Amniotic epithelial cell (primary cell): Measurements from ENCODE around the gene GREM1.

Source experiments
- DNase-seq: peaks from one replicate; pipeline ENCODE4 v3.0.0-alpha.2; 2010; ENCODE audit warnings: low read depth

Gene GREM1

DNA sequence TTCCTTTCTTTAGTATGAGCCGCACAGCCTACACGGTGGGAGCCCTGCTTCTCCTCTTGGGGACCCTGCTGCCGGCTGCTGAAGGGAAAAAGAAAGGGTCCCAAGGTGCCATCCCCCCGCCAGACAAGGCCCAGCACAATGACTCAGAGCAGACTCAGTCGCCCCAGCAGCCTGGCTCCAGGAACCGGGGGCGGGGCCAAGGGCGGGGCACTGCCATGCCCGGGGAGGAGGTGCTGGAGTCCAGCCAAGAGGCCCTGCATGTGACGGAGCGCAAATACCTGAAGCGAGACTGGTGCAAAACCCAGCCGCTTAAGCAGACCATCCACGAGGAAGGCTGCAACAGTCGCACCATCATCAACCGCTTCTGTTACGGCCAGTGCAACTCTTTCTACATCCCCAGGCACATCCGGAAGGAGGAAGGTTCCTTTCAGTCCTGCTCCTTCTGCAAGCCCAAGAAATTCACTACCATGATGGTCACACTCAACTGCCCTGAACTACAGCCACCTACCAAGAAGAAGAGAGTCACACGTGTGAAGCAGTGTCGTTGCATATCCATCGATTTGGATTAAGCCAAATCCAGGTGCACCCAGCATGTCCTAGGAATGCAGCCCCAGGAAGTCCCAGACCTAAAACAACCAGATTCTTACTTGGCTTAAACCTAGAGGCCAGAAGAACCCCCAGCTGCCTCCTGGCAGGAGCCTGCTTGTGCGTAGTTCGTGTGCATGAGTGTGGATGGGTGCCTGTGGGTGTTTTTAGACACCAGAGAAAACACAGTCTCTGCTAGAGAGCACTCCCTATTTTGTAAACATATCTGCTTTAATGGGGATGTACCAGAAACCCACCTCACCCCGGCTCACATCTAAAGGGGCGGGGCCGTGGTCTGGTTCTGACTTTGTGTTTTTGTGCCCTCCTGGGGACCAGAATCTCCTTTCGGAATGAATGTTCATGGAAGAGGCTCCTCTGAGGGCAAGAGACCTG, 13.2 kb downstream of the GREM1 start:
- DNase-seq: peak; percentile 14

GRCh38 chr15:32732574-32733157, 14.9 kb downstream of the GREM1 start:
- no peak for DNase-seq

DNA sequence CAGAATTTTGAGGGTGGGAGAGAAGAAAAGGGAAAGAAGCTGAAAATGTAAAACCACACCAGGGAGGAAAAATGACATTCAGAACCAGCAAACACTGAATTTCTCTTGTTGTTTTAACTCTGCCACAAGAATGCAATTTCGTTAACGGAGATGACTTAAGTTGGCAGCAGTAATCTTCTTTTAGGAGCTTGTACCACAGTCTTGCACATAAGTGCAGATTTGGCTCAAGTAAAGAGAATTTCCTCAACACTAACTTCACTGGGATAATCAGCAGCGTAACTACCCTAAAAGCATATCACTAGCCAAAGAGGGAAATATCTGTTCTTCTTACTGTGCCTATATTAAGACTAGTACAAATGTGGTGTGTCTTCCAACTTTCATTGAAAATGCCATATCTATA, 15.5 kb downstream of the GREM1 start:
- DNase-seq: no peak

DNA sequence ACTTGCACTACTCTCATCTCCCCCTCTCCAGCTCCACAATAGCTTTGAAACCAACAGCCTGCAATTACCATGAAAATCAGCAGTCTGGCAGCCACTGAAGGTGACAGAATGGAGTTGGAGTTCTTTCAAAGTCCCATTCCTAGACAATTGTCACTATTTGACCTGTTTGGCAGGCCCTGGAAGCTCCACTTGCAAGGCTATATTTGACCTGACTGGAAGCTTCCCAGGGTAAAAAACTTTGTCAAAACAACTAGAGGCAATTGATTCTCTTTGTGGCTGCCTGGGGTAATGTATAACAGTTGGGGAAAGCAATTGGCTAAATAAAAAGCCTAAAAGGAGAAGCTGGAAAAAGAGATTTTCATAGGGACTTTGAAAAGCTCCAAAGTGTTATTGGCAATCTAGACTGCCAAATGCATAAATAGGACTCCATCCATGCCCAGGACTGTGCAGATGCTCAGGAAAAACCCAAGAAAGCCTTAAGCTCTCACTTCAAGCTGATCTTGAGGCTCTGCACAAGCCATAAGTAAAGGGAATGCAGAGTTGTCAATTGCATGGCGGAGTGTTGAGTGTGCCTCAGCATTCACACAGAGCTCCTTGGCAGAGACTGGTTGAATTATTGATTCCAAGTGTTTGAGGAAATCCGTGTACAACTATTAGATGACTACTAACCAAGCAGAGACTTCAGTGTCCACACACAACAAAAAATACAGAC, 18.3 kb downstream of the GREM1 start:
- DNase-seq: no peak

GRCh38 chr15:32736701-32737061, 18.9 kb downstream of the GREM1 start:
- DNase-seq: no peak

DNA sequence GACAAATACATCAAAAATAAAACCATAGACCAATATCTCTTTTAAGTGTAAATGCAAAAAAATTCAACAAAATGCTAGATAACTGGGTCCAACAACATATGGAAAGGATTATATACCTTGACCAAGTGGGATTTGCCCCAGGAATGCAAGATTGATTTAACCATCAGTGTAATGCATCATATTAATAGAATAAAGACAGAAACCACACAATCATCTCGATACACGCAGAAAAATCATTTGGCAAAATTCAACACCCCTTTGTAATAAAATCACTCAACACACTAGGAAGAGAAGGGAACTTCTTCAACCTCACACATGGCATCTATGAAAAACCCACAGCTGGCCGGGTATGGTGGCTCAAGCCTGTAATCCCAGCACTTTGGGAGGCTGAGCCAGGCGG, 19.5 kb downstream of the GREM1 start:
- DNase-seq: no peak

GRCh38 chr15:32738666-32739065, 20.9 kb downstream of the GREM1 start:
- no peak for DNase-seq

GRCh38 chr15:32739522-32740063, 21.8 kb downstream of the GREM1 start:
- no peak for DNase-seq

GRCh38 chr15:32743411-32744140, 25.8 kb downstream of the GREM1 start:
- DNase-seq: no peak

DNA sequence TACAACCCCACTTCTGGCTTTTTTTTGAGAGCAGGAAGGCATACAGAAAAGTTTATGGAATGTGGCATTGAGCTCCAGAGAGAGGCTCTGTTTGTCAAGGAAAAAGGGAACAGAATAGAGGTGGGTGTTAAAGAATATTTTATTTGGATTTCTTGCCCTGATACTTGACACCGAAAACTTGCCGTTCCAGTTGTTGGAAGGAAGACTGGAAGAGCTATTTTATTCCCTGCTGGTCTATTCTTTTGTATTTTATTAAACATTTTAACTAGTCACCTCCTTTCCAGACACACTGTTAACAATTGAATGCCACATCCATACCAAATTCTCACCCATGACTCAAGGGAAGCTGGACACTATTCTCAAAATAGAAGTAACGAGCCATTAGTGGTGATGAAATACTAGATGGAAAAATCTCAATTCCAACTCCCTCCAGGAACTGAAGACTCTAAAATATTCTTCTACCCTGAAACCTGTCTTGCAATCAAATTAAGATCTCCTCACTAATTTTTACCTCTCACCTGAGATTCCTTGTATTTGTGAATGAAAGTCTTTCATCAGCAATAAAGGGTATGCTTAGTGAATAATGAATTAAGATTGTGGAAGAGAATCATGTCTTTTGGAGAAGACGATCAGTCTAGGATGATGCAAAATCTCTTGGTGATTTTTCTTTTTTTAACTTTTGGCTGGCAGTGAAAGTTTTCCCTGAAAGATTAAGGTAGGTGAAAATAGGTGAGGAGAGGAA, 28.5 kb downstream of the GREM1 start:
- no peak for DNase-seq

- DNase-seq: no peak
These were observed 30.1 kb downstream of the GREM1 start for GRCh38 chr15:32747921-32748342.

DNA sequence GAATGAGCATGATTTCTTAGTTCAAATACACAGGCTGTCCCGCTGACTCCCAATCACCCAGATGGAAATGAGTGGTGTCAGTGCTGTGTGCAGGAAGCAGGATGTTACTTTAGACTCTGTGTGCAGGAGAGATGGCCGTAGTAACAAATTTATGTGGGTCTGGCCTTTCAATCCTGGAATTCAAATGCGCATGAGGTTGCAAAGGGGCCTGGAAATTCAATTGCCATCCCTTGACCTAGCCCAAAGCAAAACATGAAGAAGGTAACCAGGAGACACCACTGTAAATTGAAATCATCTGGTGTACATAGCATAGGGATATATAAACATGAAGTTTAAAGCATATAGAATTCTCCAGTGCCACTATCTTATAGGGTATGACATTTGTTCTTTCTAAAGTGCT, 33.2 kb downstream of the GREM1 start:
- DNase-seq: no peak

- no peak for DNase-seq
These were observed 39.6 kb downstream of the GREM1 start for GRCh38 chr15:32757426-32757825.

GRCh38 chr15:32763295-32763694, 45.5 kb downstream of the GREM1 start:
- no peak for DNase-seq

DNA sequence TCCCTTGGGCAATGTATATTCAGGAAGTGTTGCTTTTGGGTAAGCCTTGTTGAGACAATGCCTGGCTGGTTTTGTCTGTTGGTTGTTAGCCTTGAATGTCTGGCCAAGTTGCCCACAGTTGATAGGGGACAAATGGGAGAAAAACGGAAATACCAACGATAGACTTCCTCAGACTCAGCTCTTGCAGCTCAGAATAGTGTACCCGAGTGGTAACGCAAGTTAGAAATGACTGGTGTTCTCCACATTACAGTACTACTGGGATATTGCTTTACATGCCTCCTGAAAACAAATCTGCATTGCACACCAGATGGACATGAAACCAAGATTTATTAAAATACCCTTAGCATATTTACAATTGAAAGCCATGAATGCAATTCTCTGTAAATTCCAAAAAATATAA, 47.4 kb downstream of the GREM1 start:
- DNase-seq: no peak

DNA sequence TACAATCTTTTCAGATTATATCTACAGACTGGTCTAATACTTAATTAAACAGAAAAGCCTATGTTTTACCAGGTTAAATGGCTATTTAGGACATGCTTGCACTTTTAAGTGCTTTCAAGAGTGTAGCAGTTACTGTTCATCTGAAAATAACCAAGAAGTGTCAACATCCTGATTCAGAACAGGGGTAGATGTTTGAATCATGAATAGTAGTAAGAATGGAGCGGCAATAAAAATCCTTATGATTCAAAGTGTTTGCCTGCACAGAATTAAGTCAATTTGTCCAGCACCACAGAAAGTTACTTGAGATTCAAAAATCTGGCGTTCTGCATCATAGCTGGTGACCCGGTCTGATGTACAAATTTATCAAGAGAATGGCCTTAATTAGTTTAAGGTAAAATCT, 48.3 kb downstream of the GREM1 start:
- DNase-seq: no peak

DNA sequence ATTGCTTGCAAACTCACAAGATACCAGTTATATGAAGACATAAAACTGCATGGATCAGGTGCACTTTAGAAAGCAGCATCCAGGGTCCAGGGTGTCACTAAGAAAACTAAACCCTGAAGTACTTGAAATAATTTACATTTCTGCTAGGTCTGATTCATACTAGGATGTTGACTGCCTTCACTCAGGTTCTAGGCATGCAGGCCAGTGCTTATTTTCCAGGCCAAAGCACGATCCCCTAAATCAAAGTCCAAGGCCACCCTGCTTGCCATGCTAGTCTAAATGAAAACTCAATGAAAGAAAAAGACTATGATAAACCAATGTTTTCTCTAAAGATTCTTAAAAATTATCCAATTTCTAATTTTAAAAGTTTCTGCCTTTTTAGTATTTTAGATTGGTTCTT, 49.4 kb downstream of the GREM1 start:
- DNase-seq: no peak

DNA sequence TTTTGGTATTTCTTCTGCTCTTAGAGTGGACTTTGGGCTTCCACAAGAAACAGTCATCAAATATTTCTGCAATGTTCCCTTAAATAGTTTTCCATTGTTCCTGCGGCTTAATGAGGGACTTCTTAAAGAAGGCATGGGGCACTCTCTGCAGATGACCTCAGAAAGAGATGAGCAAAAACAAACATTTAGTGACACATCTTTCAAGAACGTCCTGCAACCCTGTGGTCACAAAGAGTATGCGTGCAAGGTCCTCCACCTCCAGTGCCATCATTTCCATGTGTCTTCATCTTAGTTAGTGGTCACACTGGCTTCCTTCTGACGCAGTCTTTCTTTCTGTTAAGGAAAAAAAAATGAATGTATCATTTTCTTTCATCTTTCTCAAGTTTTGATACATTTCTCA, 56.2 kb downstream of the GREM1 start:
- DNase-seq: peak; percentile 46

DNA sequence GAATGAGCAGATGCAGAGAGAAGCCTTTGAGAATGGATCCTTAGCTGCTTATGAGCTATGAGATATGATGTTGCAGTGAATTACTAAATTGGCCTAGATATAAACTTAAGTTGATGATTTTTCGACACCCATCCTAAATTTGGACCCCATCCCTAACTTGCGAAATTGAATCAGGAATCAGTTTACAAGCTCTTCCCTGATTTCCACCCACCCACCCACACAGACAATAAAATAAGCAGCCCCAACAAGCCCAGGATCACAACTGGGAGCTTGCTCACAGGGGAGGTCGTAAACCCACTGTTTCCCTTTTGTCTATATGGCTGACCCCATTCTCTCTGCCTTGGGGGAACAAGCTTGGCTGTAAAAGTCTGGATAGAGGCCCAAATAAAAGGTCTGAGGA, 57.3 kb downstream of the GREM1 start:
- DNase-seq: no peak

- no peak for DNase-seq
These were observed 60.8 kb downstream of the GREM1 start for GRCh38 chr15:32778391-32779176.
